GM21390 (cell line): ENCODE measurements around the gene GALNT4.
A peak's percentile ranks its signal among the peaks of the same experiment; 100 is the strongest.

Source experiments
- ATAC-seq: cut with Tn5 transposase; IDR thresholded peaks from one replicate; pipeline ENCODE4 v1.9.1; 2021; ENCODE audit not compliant: unreplicated experiment

The GALNT4 gene

DNA sequence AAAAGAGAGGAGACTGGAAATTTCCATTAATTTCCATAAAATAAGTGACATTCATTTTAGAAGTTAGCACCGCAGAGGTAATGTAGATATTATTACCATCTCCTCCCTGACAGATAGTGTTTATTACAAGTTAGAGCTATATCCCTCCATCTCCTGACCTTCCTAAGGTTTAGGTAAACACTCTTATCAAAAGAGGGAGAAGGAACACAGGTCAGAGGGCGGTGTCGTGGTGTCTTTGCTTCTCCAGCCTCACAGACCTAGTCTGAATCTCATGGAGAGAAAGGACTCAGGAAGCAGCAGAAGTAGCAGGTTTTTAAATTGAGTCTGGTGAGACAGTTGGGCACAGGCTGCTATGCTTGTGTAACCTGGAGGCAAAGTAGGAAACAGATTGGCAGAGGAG, 12.8 kb upstream of the GALNT4 start:
- ATAC-seq = no peak

DNA sequence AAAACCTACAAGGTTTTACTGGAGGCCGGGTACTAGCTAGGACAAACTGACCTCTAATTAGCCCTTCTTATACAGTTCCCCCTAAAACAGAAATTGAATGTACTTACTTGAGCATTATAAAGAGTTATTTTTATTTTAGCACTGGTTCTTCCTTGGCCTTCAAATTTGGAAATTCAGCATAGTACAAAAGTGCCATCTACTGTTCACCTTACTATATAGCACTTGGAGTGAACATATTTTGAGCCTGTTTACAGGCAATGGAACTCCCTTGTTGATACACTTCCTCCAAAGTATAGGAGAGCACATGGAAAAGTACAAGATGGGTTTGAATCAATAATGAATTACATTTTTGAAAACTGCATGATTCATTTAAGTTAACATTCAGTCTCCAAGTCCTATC, 5.1 kb upstream of the GALNT4 start:
- ATAC-seq = no peak

DNA sequence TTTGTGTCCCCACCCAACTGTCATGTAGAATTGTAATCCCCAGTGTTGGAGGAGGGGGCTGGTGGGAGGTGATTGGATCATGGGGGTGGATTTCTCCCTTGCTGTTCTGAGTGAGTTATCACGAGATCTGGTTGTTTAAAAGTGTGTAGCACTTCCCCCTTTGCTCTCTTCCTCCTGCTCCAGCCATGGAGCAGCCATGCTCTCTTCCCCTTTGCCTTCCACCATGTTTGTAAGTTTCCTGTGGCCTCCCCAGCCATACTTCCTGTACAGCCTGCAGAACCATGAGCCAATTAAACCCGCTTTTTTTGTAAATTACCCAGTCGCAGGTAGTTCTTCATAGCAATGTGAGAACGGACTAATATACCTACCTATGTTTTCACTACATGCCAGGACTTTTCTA, 3.8 kb upstream of the GALNT4 start:
- no peak for ATAC-seq

DNA sequence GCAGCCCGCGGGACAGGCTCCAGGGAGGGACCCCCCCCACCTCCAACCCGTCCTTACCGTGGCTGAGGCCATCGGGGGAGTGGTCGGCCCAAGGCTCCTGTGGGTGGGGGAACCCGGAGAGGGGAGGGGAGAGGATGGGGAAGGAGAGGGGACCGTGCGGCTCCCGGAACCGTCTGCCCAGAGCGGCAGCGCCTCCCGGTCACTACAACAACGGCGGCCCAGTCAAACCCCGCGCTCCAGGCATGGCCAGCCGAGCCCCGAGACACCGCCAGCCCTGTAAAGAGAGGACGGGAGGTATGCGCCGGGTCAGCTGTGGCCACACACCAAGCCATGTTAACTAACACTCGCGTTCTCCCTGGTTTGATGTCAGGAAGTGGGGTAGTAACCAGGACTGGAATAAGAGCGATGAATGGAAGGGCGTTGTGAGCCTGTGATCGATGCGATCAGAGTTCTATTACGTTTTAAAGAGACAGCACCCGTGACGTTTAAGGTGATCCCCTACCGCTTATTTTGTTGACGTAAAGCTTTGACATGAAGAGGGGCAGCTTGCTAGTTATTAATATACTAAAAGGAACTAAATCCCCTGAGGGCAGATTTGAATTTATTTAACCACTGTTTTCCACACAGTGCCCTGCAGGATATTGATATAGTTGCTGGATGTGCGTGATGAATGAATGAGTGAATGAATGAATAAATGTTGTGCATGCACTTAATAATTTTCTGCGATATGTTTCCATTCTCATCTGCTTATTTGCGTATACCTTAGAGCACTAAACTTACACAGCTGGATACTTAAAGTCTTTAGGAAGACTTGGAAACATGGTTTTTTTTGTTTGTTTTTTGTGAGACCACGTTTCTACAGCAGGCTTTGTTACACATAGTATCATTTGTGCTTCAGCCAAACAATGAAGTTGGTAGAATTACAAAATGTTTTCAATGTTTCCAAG, 1.5 kb upstream of the GALNT4 start, which contains the start of gene POC1B:
Gene POC1B, minus strand, starts transcription at position 224 of the 947 bp plus-strand sequence. Its CDS starts 152 bp downstream, at position 72.
- ATAC-seq = peak; percentile 61

DNA sequence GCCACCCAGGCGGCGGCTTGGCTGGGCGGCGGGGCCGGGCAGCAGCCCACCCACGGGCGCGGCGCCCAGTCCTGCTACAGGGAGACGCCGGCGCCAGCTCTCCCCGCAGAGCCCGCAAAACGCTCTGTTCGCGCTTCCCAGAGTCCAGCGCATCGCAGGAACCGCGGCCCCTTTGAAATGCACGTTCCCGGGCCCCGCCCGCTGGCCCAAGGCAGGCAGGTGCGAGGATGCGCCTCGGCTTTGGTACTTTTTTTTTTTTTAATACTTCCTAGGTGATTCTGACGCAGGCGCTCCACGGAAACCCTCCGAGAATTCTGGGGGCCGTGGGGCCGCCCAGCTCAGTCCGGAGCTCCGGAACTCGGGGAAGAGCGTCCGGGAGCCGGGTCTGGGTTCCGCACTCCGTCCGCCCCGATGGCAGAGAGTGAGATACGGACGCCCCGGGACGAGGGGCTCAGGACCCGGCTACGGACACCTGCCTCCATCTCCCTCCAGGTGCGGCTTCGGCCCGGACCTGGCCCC, 768 bp upstream of the GALNT4 start:
- ATAC-seq = peak; percentile 27

DNA sequence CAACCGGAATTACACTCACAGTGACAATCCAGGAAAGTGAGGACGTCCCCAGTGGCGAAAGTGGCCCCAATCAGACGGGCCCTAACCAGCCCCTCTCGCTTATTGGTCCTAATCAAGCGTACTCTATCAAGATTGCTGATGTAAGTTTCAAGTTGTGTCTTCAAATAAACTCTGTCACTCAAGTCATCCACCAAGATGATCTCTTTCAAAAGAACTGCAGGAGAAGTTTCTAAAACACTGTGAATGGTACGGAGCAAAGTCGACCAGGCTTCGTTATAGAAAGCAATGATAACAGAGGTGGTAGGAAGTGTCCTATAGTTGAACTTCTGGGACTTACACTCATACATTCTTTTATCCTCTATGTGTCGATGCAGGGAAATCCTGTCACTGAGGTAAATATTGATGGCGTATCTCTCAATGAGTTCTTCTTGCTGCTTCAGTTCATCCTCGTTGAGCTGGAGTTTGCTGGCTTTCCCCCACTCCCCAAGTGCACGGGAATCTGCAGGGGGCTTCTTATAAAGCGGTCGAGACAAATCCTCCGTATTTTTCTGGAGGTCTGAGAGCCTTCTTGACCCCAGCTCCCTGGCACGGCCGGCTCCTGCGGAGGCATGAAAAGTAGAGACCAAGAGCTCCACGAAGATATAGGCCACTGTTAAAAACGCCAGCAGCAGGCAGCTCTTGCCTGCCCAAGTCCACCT, 604 bp downstream of the GALNT4 start:
- no peak for ATAC-seq

DNA sequence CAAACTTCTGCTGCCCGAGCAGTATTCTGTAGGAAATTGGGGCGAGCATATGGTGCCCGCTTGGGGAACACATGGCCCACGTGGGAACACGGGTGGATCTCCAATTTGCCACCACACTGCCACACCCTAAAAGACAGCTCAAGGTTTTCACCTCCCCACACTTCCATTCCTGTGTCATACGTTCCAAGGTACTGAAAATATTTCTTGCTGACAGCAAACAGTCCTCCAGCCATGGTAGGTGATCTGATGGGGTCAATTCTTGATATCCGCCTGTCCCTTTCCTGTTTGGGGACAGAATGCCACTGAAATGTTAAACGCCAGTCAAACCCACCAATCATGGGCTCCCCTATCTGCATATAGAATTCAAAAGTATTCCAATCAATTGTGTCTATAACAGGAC, 1.2 kb downstream of the GALNT4 start:
- no peak for ATAC-seq

DNA sequence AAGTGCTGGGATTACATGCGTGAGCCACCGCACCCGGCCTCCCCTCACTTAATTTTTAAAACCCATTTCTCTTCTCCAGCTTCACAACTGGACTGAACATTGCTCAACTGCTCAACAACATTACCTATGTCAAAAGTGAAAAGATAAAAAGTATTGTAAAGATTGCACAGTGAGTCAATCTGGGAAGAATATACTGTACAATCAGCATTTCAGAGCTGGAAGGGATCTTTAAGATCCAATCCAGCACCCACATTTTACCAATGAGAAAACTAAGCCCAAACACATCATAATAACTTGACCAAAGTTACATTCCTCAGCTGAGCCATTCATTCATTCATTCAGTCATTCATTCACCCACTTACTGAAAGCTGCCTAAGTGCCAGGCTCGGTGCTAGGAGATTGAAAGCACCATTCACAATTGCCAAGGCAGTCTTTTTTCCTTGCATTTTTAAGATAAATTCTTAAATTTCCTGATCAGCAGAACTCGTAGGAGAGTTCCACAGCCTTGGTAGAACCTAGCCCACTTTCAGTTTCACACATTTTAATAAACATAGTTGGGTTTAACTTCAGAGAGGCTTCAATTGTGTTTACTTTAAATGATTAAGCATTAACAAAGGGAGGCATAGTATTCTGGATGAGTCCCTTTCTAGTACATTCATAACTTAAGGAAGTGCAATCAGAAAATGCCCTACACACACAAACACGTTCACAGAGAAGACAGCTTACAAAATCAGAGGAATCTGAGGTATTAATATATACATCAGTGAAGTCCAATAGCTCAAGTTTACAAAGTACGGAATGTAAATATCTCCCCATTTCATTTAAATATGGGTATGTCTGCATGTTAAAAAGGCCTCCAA, 3.0 kb downstream of the GALNT4 start:
- ATAC-seq = no peak

DNA sequence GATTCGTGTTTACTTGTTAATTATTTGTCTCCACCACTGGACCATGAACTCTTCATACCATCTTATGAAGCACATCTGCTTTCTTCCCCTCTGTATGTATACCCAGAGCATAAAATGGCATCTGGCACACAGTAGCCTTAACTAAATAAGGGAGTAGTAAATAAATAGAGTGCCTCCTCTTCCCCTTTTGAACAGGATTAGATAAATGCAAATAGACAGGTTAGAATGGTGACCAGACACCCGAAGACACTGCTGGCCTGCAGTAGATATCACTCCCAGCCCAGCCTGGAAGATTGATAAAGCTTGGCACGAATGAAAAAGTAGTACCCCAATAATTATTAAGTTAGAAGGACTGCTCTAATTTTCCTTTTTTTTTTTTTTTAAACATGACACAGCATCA, 6.9 kb downstream of the GALNT4 start:
- no peak for ATAC-seq

DNA sequence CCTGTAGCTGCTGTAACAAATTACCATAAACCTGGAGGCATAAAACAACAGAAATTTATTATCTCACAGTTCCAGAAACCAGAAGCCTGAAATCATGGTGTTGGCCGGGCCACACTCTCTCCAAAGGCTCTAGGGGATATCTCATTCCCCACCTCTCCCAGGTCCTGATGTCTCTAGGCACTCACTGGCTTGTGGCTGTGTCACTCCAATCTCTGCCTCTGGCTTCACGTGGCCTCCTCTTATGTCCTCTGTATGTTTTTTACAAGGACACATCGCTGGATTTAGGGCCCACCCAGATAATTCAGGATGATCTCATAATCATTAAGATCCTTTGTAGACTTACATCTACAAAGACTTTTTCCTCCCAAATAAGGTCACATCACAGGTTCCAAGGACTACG, 8.0 kb downstream of the GALNT4 start:
- ATAC-seq = no peak

DNA sequence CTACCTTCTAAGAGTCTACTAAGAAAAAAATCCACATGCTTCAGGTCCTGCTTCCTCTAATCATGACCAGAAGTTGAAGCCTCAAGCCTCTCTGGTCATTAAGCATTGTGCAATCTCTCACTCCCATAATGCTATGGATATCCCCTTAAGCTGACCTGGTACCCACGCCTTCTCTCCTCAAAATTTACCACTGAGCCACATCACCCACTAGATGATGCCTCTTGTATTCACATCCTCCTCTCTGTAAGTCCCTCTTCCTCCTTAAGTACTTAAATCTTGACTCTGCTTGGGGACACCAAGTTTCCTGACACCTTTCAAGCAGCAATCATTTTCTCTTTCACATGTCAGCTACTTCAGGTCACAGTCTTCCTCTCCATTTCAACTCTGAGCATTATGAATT, 9.8 kb downstream of the GALNT4 start:
- peak; percentile 91 for ATAC-seq

DNA sequence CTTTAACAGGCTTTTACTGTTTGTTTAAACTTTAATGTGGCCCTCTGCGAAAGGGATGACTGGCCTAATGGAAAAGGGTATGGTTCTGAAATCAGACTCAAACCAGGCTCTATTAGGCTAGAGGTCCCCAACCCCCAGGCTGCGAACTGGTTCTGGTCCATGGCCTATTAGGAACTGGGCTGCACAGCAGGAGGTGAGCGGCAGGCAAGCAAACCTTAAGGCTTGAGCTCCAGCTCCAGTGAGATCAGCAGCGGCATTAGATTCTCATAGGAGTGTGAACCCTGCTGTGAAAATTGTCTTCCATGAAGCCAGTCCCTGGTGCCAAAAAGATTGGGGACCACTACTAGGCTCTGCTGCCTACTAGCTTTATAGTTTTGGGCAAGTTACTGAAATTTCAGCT, 11.1 kb downstream of the GALNT4 start:
- ATAC-seq = no peak

DNA sequence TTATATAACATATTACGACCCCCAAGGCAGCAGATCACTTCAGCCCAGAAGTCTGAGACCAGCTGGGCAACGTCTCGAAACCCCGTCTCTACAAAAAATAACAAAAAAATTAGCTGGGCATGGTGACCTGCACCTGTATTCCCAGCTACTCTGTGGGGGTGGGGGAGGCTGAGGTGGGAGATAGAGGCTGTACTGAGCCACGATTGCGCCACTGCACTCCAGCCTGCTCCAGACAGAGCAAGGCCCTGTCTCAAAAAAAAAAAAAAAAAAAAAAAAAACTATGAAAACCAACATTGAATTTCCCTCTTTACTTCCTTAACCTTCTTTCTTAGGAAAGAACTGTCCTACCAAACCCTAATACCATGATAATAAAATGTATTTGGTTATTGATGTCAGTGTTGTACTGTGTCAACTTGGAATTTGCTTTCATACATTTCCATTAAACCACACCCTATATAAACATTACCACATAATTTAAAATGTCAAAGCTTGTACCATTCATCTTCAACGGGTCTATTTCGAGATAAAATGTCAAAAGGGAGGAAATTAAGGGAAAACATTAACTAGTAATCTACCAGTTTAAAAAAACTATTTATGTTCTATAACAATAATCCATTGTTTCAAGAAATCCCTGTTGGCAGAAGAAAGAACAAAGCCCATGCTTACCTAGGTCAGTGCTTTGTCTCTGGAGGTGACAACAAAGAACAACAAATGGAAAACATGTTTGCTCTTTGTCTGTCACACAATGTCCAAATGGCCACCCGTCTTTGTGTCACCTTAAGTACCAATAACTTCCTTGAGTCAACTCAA, 17.4 kb downstream of the GALNT4 start:
- ATAC-seq = no peak

DNA sequence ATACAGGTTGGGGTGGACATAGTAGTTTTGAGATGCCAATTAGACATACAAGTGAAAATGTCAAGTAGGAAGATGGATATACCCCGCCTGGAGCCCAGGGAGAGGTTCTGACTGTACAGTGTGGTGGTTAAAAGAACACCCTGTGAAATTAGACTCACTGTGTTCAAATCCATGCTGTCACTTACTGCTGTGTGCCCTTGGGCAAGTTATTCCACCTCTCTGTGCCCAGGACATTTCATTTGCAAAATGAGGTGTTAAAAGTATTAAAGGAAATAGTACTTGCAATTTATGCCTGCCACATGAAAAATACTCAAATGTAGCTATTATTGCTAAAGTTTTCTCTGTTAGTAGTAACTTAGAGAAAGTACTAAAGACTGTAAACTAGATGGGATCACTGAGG, 18.5 kb downstream of the GALNT4 start:
- no peak for ATAC-seq

DNA sequence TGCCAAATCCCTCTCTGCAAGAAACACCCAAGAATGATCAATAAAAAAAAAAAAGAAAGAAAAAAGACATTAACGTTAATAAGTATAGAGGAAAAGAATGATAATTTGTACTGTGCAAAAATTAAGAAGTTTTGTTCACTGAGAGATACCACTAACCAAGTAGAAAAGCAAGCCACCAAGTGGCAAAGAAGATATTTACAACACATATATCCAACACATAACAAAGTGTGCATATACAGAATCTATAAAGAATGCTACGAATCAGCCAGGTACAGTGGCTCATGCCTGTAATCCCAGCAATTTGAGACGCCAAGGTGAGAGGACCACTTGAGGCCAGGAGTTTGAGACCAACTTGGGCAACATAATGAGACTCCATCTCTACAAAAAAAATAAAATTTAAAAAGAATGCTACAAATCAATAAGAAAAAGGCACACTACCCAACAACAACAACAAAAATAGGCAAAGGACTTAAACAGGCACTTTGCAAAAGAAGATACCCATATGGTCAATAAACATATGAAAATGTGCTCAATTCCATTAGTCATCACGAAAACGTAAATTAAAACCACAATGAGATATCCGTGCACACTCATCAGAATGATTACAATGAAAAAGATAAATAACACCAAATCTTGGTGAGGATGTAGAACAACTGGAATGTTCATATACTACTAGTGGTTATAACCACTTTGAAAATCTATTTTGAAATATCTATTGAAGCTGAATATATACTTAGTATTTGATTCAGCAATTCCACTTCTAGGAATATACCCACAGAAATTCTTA, 19.8 kb downstream of the GALNT4 start:
- no peak for ATAC-seq

DNA sequence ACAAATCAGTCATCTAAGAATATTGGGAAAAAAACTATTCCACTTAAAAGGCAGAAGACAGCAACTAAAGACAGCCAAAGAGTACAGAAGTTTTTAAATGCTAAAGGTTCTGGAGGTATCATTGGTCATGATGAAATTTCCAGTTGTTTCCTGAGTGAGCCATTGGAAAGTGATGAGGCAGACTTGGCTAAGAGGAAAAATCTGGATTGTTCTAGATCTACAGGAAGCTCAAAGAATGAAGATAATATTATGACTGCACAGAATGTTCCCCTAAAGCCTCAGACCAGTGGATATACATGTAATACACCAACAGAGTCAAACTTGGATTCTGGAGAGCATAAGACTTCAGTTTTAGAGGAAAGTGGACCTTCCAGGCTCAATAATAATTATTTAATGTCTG, 22.8 kb downstream of the GALNT4 start:
- ATAC-seq = no peak

DNA sequence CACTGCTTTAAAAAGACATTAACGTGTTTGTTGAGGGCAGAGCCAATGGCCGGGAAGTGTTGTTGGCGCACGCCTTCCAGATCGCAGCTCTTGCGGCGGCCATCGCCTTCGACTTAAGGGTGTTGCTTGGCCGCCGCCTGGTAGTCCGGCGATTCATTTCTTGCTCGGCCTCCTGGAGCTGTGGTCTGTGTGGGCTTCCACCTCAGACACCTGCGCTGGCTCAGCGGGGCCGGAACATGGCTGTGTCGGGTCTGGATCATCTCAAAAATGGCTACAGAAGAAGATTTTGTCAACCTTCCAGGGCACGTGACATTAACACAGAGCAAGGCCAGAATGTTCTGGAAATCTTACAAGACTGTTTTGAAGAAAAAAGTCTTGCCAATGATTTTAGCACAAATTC, 24.7 kb downstream of the GALNT4 start:
- no peak for ATAC-seq

DNA sequence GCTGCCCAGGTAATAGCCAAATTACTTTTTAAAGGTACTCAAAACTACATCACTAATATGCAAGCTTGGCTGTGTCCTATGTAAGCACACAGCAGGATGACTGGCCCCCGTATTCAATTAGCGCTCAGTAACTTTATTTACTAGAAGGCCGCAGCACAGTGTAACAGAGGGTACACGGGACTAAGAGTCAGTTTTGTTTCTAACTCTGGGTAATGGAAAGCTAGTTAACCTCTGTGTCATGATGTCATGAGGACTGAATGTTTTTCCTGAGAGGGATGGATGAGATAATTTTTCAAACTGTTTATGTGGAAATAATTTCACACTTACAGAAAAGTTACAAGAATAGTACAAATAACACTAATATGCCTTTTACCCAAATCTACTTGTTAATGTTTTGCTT, 27.1 kb downstream of the GALNT4 start:
- no peak for ATAC-seq

DNA sequence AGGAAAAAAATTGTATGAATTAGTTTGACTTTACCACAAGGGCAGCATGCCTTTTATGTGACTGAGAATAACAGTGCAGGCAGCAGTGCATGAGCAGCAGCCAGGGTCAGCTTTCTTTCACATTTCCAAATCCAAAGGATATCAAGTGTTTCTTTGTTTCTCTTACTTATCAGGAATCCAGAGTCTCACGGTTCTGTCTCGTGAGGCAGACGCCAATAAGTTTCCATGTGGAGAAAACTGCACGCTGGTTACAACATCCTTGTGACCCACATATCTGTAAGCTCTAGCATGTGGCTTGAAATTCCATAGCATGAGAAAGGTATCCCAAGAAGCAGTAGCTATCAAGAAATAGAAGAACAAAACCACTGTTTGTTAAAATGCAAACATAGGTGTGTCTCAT, 27.6 kb downstream of the GALNT4 start:
- no peak for ATAC-seq
